Measurements from ENCODE around the gene TMEM208. TPM values are rescaled to one million over a fixed set of nuclear protein-coding genes. Genes with fewer than 3 reads are reported as not detected.

TMEM208 gene
- total RNA-seq, 1 donor from 2014 or later: 47.5 TPM

GRCh38 chr16:67213197-67214019, 13.5 kb upstream of the TMEM208 start:
- no peak overlapping the region for H3K27ac ChIP-seq (ENCODE audit: low read depth, low read length)
- no peaks in the 10 kb centered on the region for H3K27me3 ChIP-seq (ENCODE audit: insufficient read depth, low read length)
- H4K20me1 ChIP-seq (ENCODE audit: insufficient read depth, low read length): no peaks in the 10 kb centered on the region
- no peak for TF ChIP-seq CTCF (IDR thresholded peaks at IDR 0.05; ENCODE audit: insufficient read depth, low read depth, low read length)
- no peak for TF ChIP-seq EZH2 (IDR thresholded peaks at IDR 0.05; ENCODE audit: insufficient read depth, low read length)
- H3K27ac Mint-ChIP-seq (ENCODE audit: unreplicated experiment): no peak overlapping the region
- H3K36me3 Mint-ChIP-seq (ENCODE audit: low read depth, unreplicated experiment): peaks cover 32% of the 10 kb centered on the region
- no peaks in the 10 kb centered on the region for H3K79me2 ChIP-seq (ENCODE audit: insufficient read depth, low read length)
- DNase-seq (ENCODE audit: low read depth): no peak
- H3K4me1 Mint-ChIP-seq (ENCODE audit: low read depth, unreplicated experiment): peaks cover 2% of the 10 kb centered on the region
- H3K9me3 ChIP-seq (ENCODE audit: insufficient read depth, low read depth, low read length): no peaks in the 10 kb centered on the region
- no peak overlapping the region for H3K4me2 ChIP-seq (ENCODE audit: low read length)
- peaks cover 21% of the 10 kb centered on the region for H3K27me3 Mint-ChIP-seq (ENCODE audit: low read depth, unreplicated experiment)
- no peaks in the 10 kb centered on the region for H3K4me1 ChIP-seq (ENCODE audit: insufficient read depth, low read length)
- H3K9ac ChIP-seq (ENCODE audit: low read length): no peak overlapping the region
- no peaks in the 10 kb centered on the region for H3K36me3 ChIP-seq (ENCODE audit: insufficient read depth, low read length)
- no peak overlapping the region for H2AFZ ChIP-seq (ENCODE audit: low read depth, low read length)
- no peak overlapping the region for H3K4me3 Mint-ChIP-seq (ENCODE audit: unreplicated experiment)
- H3K4me3 ChIP-seq (ENCODE audit: insufficient read depth, low read depth, low read length): no peak overlapping the region
- H3K9me3 Mint-ChIP-seq (ENCODE audit: unreplicated experiment): no peaks in the 10 kb centered on the region
- no peak for FAIRE-seq

GRCh38 chr16:67215706-67216105, 11.2 kb upstream of the TMEM208 start:
- Mint-ChIP-seq H3K4me1 (ENCODE audit: low read depth, unreplicated experiment) (peaks cover 2% of the 10 kb centered on the region), H3K36me3 (ENCODE audit: low read depth, unreplicated experiment) (peaks cover 32% of the 10 kb centered on the region), H3K27me3 (ENCODE audit: low read depth, unreplicated experiment) (peaks cover 21% of the 10 kb centered on the region), H3K9me3 (ENCODE audit: unreplicated experiment) (no peaks in the 10 kb centered on the region), H3K4me3 (ENCODE audit: unreplicated experiment) (no peak overlapping the region), H3K27ac (ENCODE audit: unreplicated experiment) (no peak overlapping the region)
- H3K9me3 ChIP-seq (ENCODE audit: insufficient read depth, low read depth, low read length): no peaks in the 10 kb centered on the region
- H4K20me1 ChIP-seq (ENCODE audit: insufficient read depth, low read length): no peaks in the 10 kb centered on the region
- no peaks in the 10 kb centered on the region for H3K36me3 ChIP-seq (ENCODE audit: insufficient read depth, low read length)
- TF ChIP-seq EZH2 (IDR thresholded peaks at IDR 0.05; ENCODE audit: insufficient read depth, low read length) (no peak), CTCF (IDR thresholded peaks at IDR 0.05; ENCODE audit: insufficient read depth, low read depth, low read length) (no peak)
- no peak overlapping the region for H3K9ac ChIP-seq (ENCODE audit: low read length)
- no peak overlapping the region for H3K4me3 ChIP-seq (ENCODE audit: insufficient read depth, low read depth, low read length)
- DNase-seq (ENCODE audit: low read depth): no peak
- no peaks in the 10 kb centered on the region for H3K79me2 ChIP-seq (ENCODE audit: insufficient read depth, low read length)
- no peak overlapping the region for H3K4me2 ChIP-seq (ENCODE audit: low read length)
- no peaks in the 10 kb centered on the region for H3K27me3 ChIP-seq (ENCODE audit: insufficient read depth, low read length)
- no peak overlapping the region for H3K27ac ChIP-seq (ENCODE audit: low read depth, low read length)
- no peaks in the 10 kb centered on the region for H3K4me1 ChIP-seq (ENCODE audit: insufficient read depth, low read length)
- FAIRE-seq: no peak
- no peak overlapping the region for H2AFZ ChIP-seq (ENCODE audit: low read depth, low read length)
